ENCODE data around the gene PDE10A. TPM values are rescaled to one million over a fixed set of nuclear protein-coding genes. Genes with fewer than 3 reads are reported as not detected.
A peak's percentile ranks its signal among the peaks of the same experiment; 100 is the strongest.

PDE10A gene
- total and polyA plus RNA-seq, 2 of the 8 experiments (the other 6 are each of a cell fraction or from before 2014, with no cell fraction given): 1.1 to 2.4 TPM

GRCh38 chr6:165584541-165584940 lies 78.5 kb downstream of the PDE10A start:
- Histone ChIP-seq H2BK20ac (ENCODE audit: low read length) (no peak overlapping the region), H2BK120ac (replicated peaks; ENCODE audit: low read depth, low read length) (no peak overlapping the region), H3K14ac (ENCODE audit: insufficient read length) (no peak overlapping the region), H2AFZ (ENCODE audit: low read length) (no peak overlapping the region), H3K4me1 (replicated peaks in 1 of 4; ENCODE audit: control insufficient read depth in 3 of 4, insufficient read depth in 4 of 4, low read length in 3 of 4) (peaks cover 0 to 2% (median 0%) of the 10 kb centered on the region in 4 experiments; a peak in 1 of 7 replicates), H4K8ac (ENCODE audit: extremely low read depth, insufficient read depth, low read length) (no peak overlapping the region), H3K27me3 (replicated peaks in 1 of 4; ENCODE audit: control insufficient read depth in 3 of 4, extremely low read depth in 1 of 4, insufficient read depth in 3 of 4, low read length in 3 of 4) (no peaks in the 10 kb centered on the region), H3K9ac (replicated peaks in 1 of 4; ENCODE audit: extremely low read depth in 1 of 4, low read depth in 3 of 4, low read length in 3 of 4) (no peak overlapping the region), H3K4me3 (ENCODE audit: extremely low read depth in 1 of 4, insufficient read depth in 2 of 4, low read depth in 3 of 4, low read length in 4 of 4) (no peak overlapping the region), H3K36me3 (ENCODE audit: control insufficient read depth in 2 of 4, insufficient read depth in 4 of 4, low read length in 3 of 4) (no peaks in the 10 kb centered on the region), H4K20me1 (replicated peaks in 1 of 2; ENCODE audit: control insufficient read depth in 1 of 2, insufficient read depth in 2 of 2, low read length in 2 of 2) (no peaks in the 10 kb centered on the region), H3K27ac (ENCODE audit: low read depth, low read length) (no peak overlapping the region), H3K79me2 (ENCODE audit: control insufficient read depth in 1 of 2, insufficient read depth in 2 of 2, low read length in 2 of 2) (no peaks in the 10 kb centered on the region), H3K56ac (replicated peaks; ENCODE audit: insufficient read length, low read depth, low read length) (no peak overlapping the region), H2BK5ac (ENCODE audit: low read depth, low read length) (no peak overlapping the region), H4K5ac (ENCODE audit: insufficient read length, low read depth, low read length) (no peak overlapping the region), H2AK5ac (ENCODE audit: low read depth, low read length) (no peak overlapping the region), H3K23me2 (ENCODE audit: low read depth, low read length) (no peaks in the 10 kb centered on the region), H3K9me3 (ENCODE audit: insufficient read depth in 2 of 2, low read depth in 1 of 2, low read length in 1 of 2) (no peaks in the 10 kb centered on the region), H3K18ac (ENCODE audit: extremely low read depth, low read length) (no peak overlapping the region), H4K91ac (replicated peaks; ENCODE audit: insufficient read length, low read length) (no peak overlapping the region), H2BK12ac (ENCODE audit: low read depth, low read length) (no peak overlapping the region), H3K4me2 (ENCODE audit: insufficient read depth in 1 of 2, low read depth in 2 of 2, low read length in 2 of 2) (no peak overlapping the region), H3K79me1 (ENCODE audit: low read depth, low read length) (no peaks in the 10 kb centered on the region), H2BK15ac (ENCODE audit: low read length) (no peak overlapping the region), H3K4ac (replicated peaks; ENCODE audit: insufficient read length, low read depth, low read length) (no peak overlapping the region), H3K23ac (ENCODE audit: insufficient read length) (no peak overlapping the region)
- TF ChIP-seq NRF1 (IDR thresholded peaks at IDR 0.05; ENCODE audit: low read depth, low read length) (no peak), RFX5 (IDR thresholded peaks at IDR 0.05; ENCODE audit: borderline replicate concordance, low read depth, low read length) (no peak), SIX5 (IDR thresholded peaks at IDR 0.05; ENCODE audit: low read depth, low read length) (no peak), MAFK (IDR thresholded peaks at IDR 0.05; ENCODE audit: low read depth, low read length) (no peak), KDM1A (IDR thresholded peaks at IDR 0.05; ENCODE audit: borderline replicate concordance, low read length) (no peak), POLR2AphosphoS5 (IDR thresholded peaks at IDR 0.05; ENCODE audit: low read depth, low read length) (no peak), E2F6 (IDR thresholded peaks at IDR 0.05) (no peak), USF2 (IDR thresholded peaks at IDR 0.05; ENCODE audit: low read length) (no peak), BRCA1 (IDR thresholded peaks at IDR 0.05; ENCODE audit: low read depth, low read length) (no peak)
- ChIA-PET CTCF (ENCODE audit: partially characterized antibody) (no interaction called here), POLR2A (ENCODE audit: partially characterized antibody) (no interaction called here)
- DNase-seq (ENCODE audit: low read depth in 1 of 2, low spot score in 2 of 2): peak in 1 of 2 experiments; percentile 15
- no peak for FAIRE-seq
- 91% methylated on average over 1 of the region's 1 CpG; no CpG with 5 or more reads in 1 of the 2 experiments for WGBS, 2 experiments (ENCODE audit: extremely low coverage in 1 of 2, insufficient coverage in 1 of 2, insufficient read length in 1 of 2, insufficient replicate concordance in 2 of 2, low coverage in 1 of 2, low lambda C conversion rate in 2 of 2, missing lambda C conversion rate in 1 of 2)
